ENCODE measurements around the gene C13orf42.
"Not testable (repeated sequence)": the region's sequence is repeated elsewhere in the genome, so short reads cannot be mapped to it uniquely, and the experiment has no call there.

The C13orf42 gene

DNA sequence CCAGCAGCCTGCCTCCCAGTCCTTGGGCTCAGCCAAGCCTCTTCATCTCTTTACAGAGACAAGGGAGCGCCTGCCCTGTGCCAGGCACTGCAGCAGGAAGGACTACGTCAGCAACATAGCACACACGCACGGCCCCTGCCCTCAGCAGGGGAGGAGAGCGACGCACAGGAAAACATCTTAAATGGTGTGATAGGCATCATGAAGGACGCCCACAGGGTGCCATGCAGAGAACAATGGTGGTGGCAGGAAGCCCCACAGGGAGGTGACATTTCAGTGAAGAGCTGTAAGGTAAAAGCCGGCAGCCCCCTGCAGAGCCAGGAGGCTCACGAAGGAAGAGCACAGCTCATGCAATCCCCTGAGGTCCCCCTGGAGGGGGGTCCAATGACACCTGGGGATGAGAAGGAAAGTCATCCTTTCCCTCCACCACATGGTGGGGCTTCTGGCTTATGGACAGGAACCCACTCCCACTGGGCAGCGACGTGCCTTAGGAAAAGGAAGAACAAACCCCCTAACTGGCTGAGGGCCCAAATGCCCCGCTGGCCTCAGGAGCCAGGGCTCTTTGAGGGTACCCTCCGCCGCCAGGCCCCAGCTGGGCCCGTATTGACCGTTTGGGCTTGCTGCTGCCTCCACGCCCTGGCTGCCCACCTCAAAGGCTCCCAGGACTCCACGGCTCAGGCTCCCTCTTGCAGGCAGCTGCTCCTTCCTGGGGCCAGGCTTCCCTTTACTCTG lies 37.3 kb upstream of the C13orf42 start:
- Histone ChIP-seq H3K27me3 (ENCODE audit: control insufficient read depth, insufficient read depth, low read length) (peaks cover 78% of the 10 kb centered on the region), H3K9me3 (replicated peaks; ENCODE audit: low read length) (no peaks in the 10 kb centered on the region), H3K4me1 (ENCODE audit: control insufficient read depth, insufficient read depth, low read length) (no peaks in the 10 kb centered on the region), H3K4me3 (ENCODE audit: low read length) (no peak overlapping the region), H3K4me2 (ENCODE audit: low read length) (no peak overlapping the region), H3K36me3 (ENCODE audit: insufficient read depth, low read length) (no peaks in the 10 kb centered on the region), H3K9ac (ENCODE audit: low read depth, low read length) (no peak overlapping the region)

GRCh38 chr13:51147732-51148131 lies 36.7 kb upstream of the C13orf42 start:
- Histone ChIP-seq H3K36me3 (ENCODE audit: insufficient read depth, low read length) (no peaks in the 10 kb centered on the region), H3K27me3 (ENCODE audit: control insufficient read depth, insufficient read depth, low read length) (peaks cover 78% of the 10 kb centered on the region), H3K4me2 (ENCODE audit: low read length) (no peak overlapping the region), H3K4me3 (ENCODE audit: low read length) (no peak overlapping the region), H3K9ac (ENCODE audit: low read depth, low read length) (no peak overlapping the region), H3K4me1 (ENCODE audit: control insufficient read depth, insufficient read depth, low read length) (no peaks in the 10 kb centered on the region), H3K9me3 (replicated peaks; ENCODE audit: low read length) (no peaks in the 10 kb centered on the region)

DNA sequence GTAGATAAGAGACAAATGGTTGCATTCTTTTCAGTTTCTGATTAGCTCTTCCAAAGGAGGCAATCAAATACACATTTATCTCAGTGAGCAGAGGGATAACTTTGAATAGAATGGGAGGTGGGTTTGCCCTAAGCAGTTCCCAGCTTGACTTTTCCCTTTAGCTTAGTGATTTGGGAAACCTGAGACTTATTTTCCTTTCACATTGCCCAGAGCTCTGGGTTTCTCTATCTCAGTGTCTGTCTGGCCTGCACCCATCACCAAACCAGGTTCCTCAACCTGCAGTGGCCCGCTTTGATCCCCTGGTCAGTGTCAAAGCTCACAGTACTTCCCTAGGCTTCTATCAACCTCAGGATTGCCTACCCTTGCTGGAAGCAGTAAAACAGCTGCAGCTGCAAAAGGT lies 35.6 kb upstream of the C13orf42 start:
- Histone ChIP-seq H3K9ac (ENCODE audit: low read depth, low read length) (no peak overlapping the region), H3K36me3 (ENCODE audit: insufficient read depth, low read length) (no peaks in the 10 kb centered on the region), H3K27me3 (ENCODE audit: control insufficient read depth, insufficient read depth, low read length) (peaks cover 72% of the 10 kb centered on the region), H3K4me3 (ENCODE audit: low read length) (no peak overlapping the region), H3K9me3 (replicated peaks; ENCODE audit: low read length) (no peaks in the 10 kb centered on the region), H3K4me1 (ENCODE audit: control insufficient read depth, insufficient read depth, low read length) (no peaks in the 10 kb centered on the region), H3K4me2 (ENCODE audit: low read length) (no peak overlapping the region)

DNA sequence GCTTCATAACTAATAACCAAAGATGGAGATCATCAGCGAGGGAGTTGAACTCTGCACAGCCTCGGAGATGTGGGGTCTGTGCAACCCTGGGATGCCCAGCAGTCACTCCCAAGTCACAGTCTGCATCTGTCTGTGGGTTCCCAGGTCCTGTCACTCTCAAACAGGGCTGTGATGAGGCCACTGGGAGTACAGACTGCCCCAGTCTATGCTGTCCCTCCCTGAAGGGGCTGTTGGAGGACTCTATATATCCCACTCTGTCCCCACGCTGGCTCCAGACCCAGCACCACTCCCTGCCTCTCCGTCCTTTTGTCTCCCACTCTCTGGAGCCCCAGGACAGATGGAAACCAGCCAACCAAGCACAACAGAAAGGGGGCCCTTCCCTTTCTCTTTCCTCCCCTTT lies 26.2 kb upstream of the C13orf42 start:
- Histone ChIP-seq H3K4me1 (ENCODE audit: control insufficient read depth, insufficient read depth, low read length) (no peaks in the 10 kb centered on the region), H3K9me3 (replicated peaks; ENCODE audit: low read length) (no peaks in the 10 kb centered on the region), H3K4me3 (ENCODE audit: low read length) (no peak overlapping the region), H3K4me2 (ENCODE audit: low read length) (no peak overlapping the region), H3K9ac (ENCODE audit: low read depth, low read length) (no peak overlapping the region), H3K27me3 (ENCODE audit: control insufficient read depth, insufficient read depth, low read length) (peaks cover 61% of the 10 kb centered on the region), H3K36me3 (ENCODE audit: insufficient read depth, low read length) (no peaks in the 10 kb centered on the region)

GRCh38 chr13:51136276-51136980 lies 25.4 kb upstream of the C13orf42 start:
- Histone ChIP-seq H3K4me1 (ENCODE audit: control insufficient read depth, insufficient read depth, low read length) (no peaks in the 10 kb centered on the region), H3K4me3 (ENCODE audit: low read length) (no peak overlapping the region), H3K9ac (ENCODE audit: low read depth, low read length) (no peak overlapping the region), H3K36me3 (ENCODE audit: insufficient read depth, low read length) (no peaks in the 10 kb centered on the region), H3K27me3 (ENCODE audit: control insufficient read depth, insufficient read depth, low read length) (peaks cover 57% of the 10 kb centered on the region), H3K4me2 (ENCODE audit: low read length) (no peak overlapping the region), H3K9me3 (replicated peaks; ENCODE audit: low read length) (no peaks in the 10 kb centered on the region)

DNA sequence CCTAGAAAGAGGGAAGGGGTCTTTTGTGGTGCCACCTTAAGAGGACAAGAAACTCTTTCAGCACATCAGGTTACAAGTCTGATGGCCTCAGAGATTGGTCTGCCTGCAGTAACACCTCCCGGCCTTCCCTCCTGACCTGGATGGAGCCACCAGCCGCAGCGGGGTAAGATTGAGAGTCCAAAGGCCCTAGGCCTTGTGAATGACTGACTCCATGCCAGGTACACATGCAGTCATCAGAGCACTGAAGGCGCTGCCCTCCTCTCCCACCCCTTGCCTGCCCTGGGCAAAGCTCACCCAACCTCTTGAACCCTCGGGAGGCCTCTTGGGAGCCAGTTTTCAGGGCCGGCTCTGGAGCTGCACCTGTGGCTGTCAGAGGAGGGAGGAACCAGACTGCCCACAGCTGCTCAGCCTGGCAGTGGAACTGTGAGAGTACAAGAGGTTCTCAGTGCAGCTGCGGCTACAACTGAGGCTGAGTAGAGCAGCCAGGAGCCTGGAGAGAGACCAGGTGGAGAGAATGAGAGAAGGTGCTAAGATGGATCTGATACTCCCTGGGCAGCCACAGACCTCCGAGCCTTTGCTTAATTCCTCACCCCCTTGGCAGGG lies 23.8 kb upstream of the C13orf42 start:
- Histone ChIP-seq H3K4me2 (ENCODE audit: low read length) (no peak overlapping the region), H3K4me3 (ENCODE audit: low read length) (no peak overlapping the region), H3K27me3 (ENCODE audit: control insufficient read depth, insufficient read depth, low read length) (peaks cover 48% of the 10 kb centered on the region), H3K4me1 (ENCODE audit: control insufficient read depth, insufficient read depth, low read length) (no peaks in the 10 kb centered on the region), H3K9me3 (replicated peaks; ENCODE audit: low read length) (no peaks in the 10 kb centered on the region), H3K9ac (ENCODE audit: low read depth, low read length) (no peak overlapping the region), H3K36me3 (ENCODE audit: insufficient read depth, low read length) (no peaks in the 10 kb centered on the region)

GRCh38 chr13:51130348-51130747 lies 19.3 kb upstream of the C13orf42 start:
- Histone ChIP-seq H3K27me3 (ENCODE audit: control insufficient read depth, insufficient read depth, low read length) (peaks cover 19% of the 10 kb centered on the region), H3K9me3 (replicated peaks; ENCODE audit: low read length) (no peaks in the 10 kb centered on the region), H3K36me3 (ENCODE audit: insufficient read depth, low read length) (no peaks in the 10 kb centered on the region), H3K9ac (ENCODE audit: low read depth, low read length) (no peak overlapping the region), H3K4me2 (ENCODE audit: low read length) (no peak overlapping the region), H3K4me3 (ENCODE audit: low read length) (no peak overlapping the region), H3K4me1 (ENCODE audit: control insufficient read depth, insufficient read depth, low read length) (no peaks in the 10 kb centered on the region)

GRCh38 chr13:51125495-51126226 lies 14.6 kb upstream of the C13orf42 start:
- Histone ChIP-seq H3K4me2 (ENCODE audit: low read length) (no peak overlapping the region), H3K9me3 (replicated peaks; ENCODE audit: low read length) (no peaks in the 10 kb centered on the region), H3K4me1 (ENCODE audit: control insufficient read depth, insufficient read depth, low read length) (no peaks in the 10 kb centered on the region), H3K36me3 (ENCODE audit: insufficient read depth, low read length) (no peaks in the 10 kb centered on the region), H3K9ac (ENCODE audit: low read depth, low read length) (no peak overlapping the region), H3K27me3 (ENCODE audit: control insufficient read depth, insufficient read depth, low read length) (peaks cover 30% of the 10 kb centered on the region), H3K4me3 (ENCODE audit: low read length) (no peak overlapping the region)

GRCh38 chr13:51122868-51123566 lies 11.9 kb upstream of the C13orf42 start:
- Histone ChIP-seq H3K9ac (ENCODE audit: low read depth, low read length) (no peak overlapping the region), H3K27me3 (ENCODE audit: control insufficient read depth, insufficient read depth, low read length) (peaks cover 39% of the 10 kb centered on the region), H3K4me1 (ENCODE audit: control insufficient read depth, insufficient read depth, low read length) (no peaks in the 10 kb centered on the region), H3K4me2 (ENCODE audit: low read length) (no peak overlapping the region), H3K9me3 (replicated peaks; ENCODE audit: low read length) (no peaks in the 10 kb centered on the region), H3K4me3 (ENCODE audit: low read length) (no peak overlapping the region), H3K36me3 (ENCODE audit: insufficient read depth, low read length) (no peaks in the 10 kb centered on the region)

GRCh38 chr13:51120873-51121272 lies 9.8 kb upstream of the C13orf42 start:
- not testable (repeated sequence) for H3K4me1 ChIP-seq (ENCODE audit: control insufficient read depth, insufficient read depth, low read length); H3K9ac ChIP-seq (ENCODE audit: low read depth, low read length); H3K9me3 ChIP-seq (replicated peaks; ENCODE audit: low read length); H3K4me3 ChIP-seq (ENCODE audit: low read length); H3K4me2 ChIP-seq (ENCODE audit: low read length); H3K36me3 ChIP-seq (ENCODE audit: insufficient read depth, low read length)
- peaks cover 50% of the 10 kb centered on the region for H3K27me3 ChIP-seq (ENCODE audit: control insufficient read depth, insufficient read depth, low read length)

Measured in skeletal muscle satellite cell (primary cell).